GM18907 (cell line): Measurements from ENCODE around the gene MROH9.
"Not testable (repeated sequence)": the region's sequence is repeated elsewhere in the genome, so short reads cannot be mapped to it uniquely, and the experiment has no call there.

Experiments
- ATAC-seq: cut with Tn5 transposase; IDR thresholded peaks from one replicate; pipeline ENCODE4 v1.9.1; 2021; ENCODE audit warnings: mild to moderate bottlenecking, moderate library complexity; ENCODE audit not compliant: unreplicated experiment

MROH9 gene

GRCh38 chr1:170935231-170935630, at the start of gene MROH9:
MROH9 (plus strand) TSS chr1:170935534; CDS start chr1:170945557, 10,023 bp downstream.
- ATAC-seq: no peak

GRCh38 chr1:170885551-170885950, 49.8 kb upstream of the MROH9 start:
- no peak for ATAC-seq

- ATAC-seq: no peak
Observed at GRCh38 chr1:170886460-170886859, 48.9 kb upstream of the MROH9 start.

- no peak for ATAC-seq
Observed at GRCh38 chr1:170887726-170888125, 47.6 kb upstream of the MROH9 start.

- ATAC-seq: no peak
Observed at GRCh38 chr1:170891872-170892271, 43.5 kb upstream of the MROH9 start.

GRCh38 chr1:170893655-170894297, 41.6 kb upstream of the MROH9 start:
- no peak for ATAC-seq

- no peak for ATAC-seq
Observed at GRCh38 chr1:170903961-170904360, 31.4 kb upstream of the MROH9 start.

- no peak for ATAC-seq
Observed at GRCh38 chr1:170908942-170909341, 26.4 kb upstream of the MROH9 start.

- ATAC-seq: no peak
Observed at GRCh38 chr1:170910273-170910672, 25.1 kb upstream of the MROH9 start.

GRCh38 chr1:170917373-170917772, 18.0 kb upstream of the MROH9 start:
- no peak for ATAC-seq

GRCh38 chr1:170924656-170925055, 10.7 kb upstream of the MROH9 start:
- not testable (repeated sequence) for ATAC-seq

GRCh38 chr1:170927955-170928840, 7.1 kb upstream of the MROH9 start:
- no peak for ATAC-seq

- peak; percentile 11 for ATAC-seq
Observed at GRCh38 chr1:170929412-170929834, 5.9 kb upstream of the MROH9 start.

GRCh38 chr1:170929835-170930554, 5.3 kb upstream of the MROH9 start:
- ATAC-seq: peak; percentile 92

- no peak for ATAC-seq
Observed at GRCh38 chr1:170931650-170932049, 3.7 kb upstream of the MROH9 start.

- ATAC-seq: no peak
Observed at GRCh38 chr1:170932236-170932635, 3.1 kb upstream of the MROH9 start.

- no peak for ATAC-seq
Observed at GRCh38 chr1:170938281-170938680, 2.9 kb downstream of the MROH9 start.

- no peak for ATAC-seq
Observed at GRCh38 chr1:170939476-170939875, 4.1 kb downstream of the MROH9 start.

- ATAC-seq: not testable (repeated sequence)
Observed at GRCh38 chr1:170951744-170952143, 16.4 kb downstream of the MROH9 start.

- ATAC-seq: no peak
Observed at GRCh38 chr1:170959385-170959784, 24.1 kb downstream of the MROH9 start.

- ATAC-seq: no peak
Observed at GRCh38 chr1:170964506-170964905, 29.2 kb downstream of the MROH9 start.
